BJ (cell line): ENCODE measurements around the gene MYOC. TPM values are rescaled to one million over a fixed set of nuclear protein-coding genes. Genes with fewer than 3 reads are reported as not detected.
"Not testable (repeated sequence)": the region's sequence is repeated elsewhere in the genome, so short reads cannot be mapped to it uniquely, and the experiment has no call there.

Experiments used
- CTCF ChIA-PET: fragments of 350-600 bp; formaldehyde crosslinking; extraction: SDS; loops from one replicate; lab custom pipeline; 2021; ENCODE audit warnings: antibody characterized with exemption, inconsistent platforms; lab: Yijun Ruan, JAX
- POLR2A ChIA-PET: fragments of 300-600 bp; sonication (Branson Sonifier 250); formaldehyde crosslinking; extraction: SDS; loops from one replicate; lab custom pipeline; 2021; ENCODE audit warnings: antibody characterized with exemption; lab: Charles Lee
- DNase-seq: peaks from one replicate; pipeline ENCODE4 v3.0.0-alpha.2; 2011; ENCODE audit warnings: low read depth
- H3K27me3 ChIP-seq: 2 replicates; pipeline ENCODE4 v1.6.0; 2011; ENCODE audit warnings: low read length; ENCODE audit not compliant: control insufficient read depth, insufficient read depth
- H3K36me3 ChIP-seq: 2 replicates; pipeline ENCODE4 v1.5.1; 2011; ENCODE audit warnings: low read length; ENCODE audit not compliant: control insufficient read depth, insufficient read depth
- H3K4me3 ChIP-seq: 2 replicates; pipeline ENCODE4 v1.5.1; 2011; ENCODE audit warnings: low read depth, mild to moderate bottlenecking, control low read depth, low read length
- CTCF ChIP-seq: IDR thresholded peaks from 2 replicates; pipeline ENCODE4 v1.5.1; 2011; ENCODE audit warnings: low read depth, mild to moderate bottlenecking, control low read depth, inconsistent platforms, low read length, moderate library complexity; ENCODE audit not compliant: insufficient read depth
- polyA plus RNA-seq: library from polyadenylated mRNA; depleted of rRNA; stranded (reverse); fragments of >200 nt; gene quantifications from 2 replicates; pipeline ENCODE4 v1.2.3, GENCODE V29; 2011

Gene MYOC
- polyA plus RNA-seq, 1 experiment, result 0.05 TPM

- Histone ChIP-seq H3K36me3 (no peaks in the 10 kb centered on the region), H3K4me3 (no peak overlapping the region), H3K27me3 (no peaks in the 10 kb centered on the region)
- ChIA-PET CTCF (interaction anchor here (0.7 to 2.5 kb wide), 2 partner anchors 10 to 20 kb away, joined by 3 to 16 read pairs; no protein-coding TSS in a partner anchor), POLR2A (no interaction called here)
- TF ChIP-seq CTCF, result no peak
- no peak for DNase-seq
Observed at GRCh38 chr1:171664976-171665375, 12.5 kb upstream of the MYOC start.

DNA sequence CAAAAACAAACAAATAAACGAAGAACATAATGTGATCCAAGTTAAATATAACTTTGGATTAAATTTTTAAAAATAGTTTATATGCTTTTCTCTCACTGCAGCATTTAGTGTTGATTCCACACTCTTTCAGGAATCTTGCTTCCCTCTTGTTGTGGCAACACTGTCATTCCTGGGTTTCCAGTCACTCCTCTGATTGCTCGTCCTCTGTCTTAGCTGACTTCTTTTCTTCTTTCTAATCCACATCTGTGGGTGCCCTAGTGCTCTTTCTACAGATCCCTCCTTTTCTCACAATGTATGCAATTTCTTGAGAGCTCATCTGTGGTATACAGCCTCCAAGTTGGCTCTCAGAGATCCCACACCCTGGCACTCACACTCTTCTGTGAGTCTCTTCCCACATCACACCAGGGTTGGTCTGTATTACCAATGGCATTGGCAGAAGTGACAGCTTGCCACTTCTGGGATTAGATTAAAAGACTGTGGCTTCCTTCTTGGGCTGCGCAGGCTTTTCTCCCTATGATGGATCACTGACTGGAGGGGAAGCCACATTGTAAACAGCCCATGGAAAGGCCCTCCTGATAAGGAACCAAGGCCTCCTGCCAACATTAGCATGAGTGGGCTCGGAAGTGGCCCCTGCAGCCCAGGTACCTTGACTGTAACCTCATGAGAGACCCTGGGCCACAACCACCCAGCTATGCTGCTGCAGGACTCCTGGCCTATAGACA, 11.5 kb upstream of the MYOC start:
- no peaks in the 10 kb centered on the region for H3K27me3 ChIP-seq
- no peak overlapping the region for H3K4me3 ChIP-seq
- no peak for TF ChIP-seq CTCF
- H3K36me3 ChIP-seq, result no peaks in the 10 kb centered on the region
- POLR2A ChIA-PET, result no interaction called here
- CTCF ChIA-PET, result interaction anchor here (2.5 kb wide), 1 partner anchor 9 kb away, joined by 16 read pairs; no protein-coding TSS in a partner anchor
- DNase-seq, result no peak

- ChIA-PET CTCF (interaction anchor here (2.5 kb wide), 1 partner anchor 8 kb away, joined by 16 read pairs; no protein-coding TSS in a partner anchor), POLR2A (no interaction called here)
- no peaks in the 10 kb centered on the region for H3K27me3 ChIP-seq
- no peak for DNase-seq
- no peak for TF ChIP-seq CTCF
- H3K36me3 ChIP-seq, result no peaks in the 10 kb centered on the region
- no peak overlapping the region for H3K4me3 ChIP-seq
Observed at GRCh38 chr1:171663036-171663853, 10.8 kb upstream of the MYOC start.

GRCh38 chr1:171661076-171661650, 8.7 kb upstream of the MYOC start:
- Histone ChIP-seq H3K27me3 (no peaks in the 10 kb centered on the region), H3K4me3 (no peak overlapping the region), H3K36me3 (no peaks in the 10 kb centered on the region)
- ChIA-PET POLR2A (no interaction called here), CTCF (no interaction called here)
- no peak for TF ChIP-seq CTCF
- no peak for DNase-seq

DNA sequence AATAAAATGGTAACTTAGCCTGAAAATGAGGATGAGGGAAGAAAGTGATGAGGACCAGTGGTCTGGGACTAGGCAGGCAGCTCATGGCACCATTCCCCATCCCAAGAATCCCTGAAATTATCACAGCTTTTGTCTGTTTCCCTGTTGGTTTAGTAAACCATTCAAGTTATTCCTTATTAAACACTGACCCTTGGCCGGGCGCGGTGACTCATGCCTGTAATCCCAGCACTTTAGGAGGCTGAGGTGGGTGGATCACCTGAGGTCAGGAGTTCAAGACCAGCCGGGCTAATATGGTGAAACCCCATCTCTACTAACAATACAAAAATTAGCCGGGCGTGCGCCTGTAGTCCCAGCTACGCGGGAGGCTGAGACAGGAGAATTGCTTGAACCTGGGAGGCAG, 3.7 kb upstream of the MYOC start:
- H3K27me3 ChIP-seq, H3K4me3 ChIP-seq, DNase-seq, H3K36me3 ChIP-seq, POLR2A ChIA-PET: not testable (repeated sequence)
- CTCF ChIA-PET, result interaction anchor here (0.9 to 6.2 kb wide), 5 partner anchors 8 to 60 kb away, joined by 3 to 49 read pairs (median 5); no protein-coding TSS in a partner anchor
